ENCODE measurements around the gene MRPL52.
"Not testable (repeated sequence)": the region's sequence is repeated elsewhere in the genome, so short reads cannot be mapped to it uniquely, and the experiment has no call there.

Gene MRPL52

GRCh38 chr14:22808388-22809209 lies 21.1 kb upstream of the MRPL52 start:
- no peak for DNase-seq (ENCODE audit: low spot score)

GRCh38 chr14:22811722-22812121 lies 18.0 kb upstream of the MRPL52 start:
- no peak for DNase-seq (ENCODE audit: low spot score)

GRCh38 chr14:22812744-22813143 lies 16.9 kb upstream of the MRPL52 start:
- DNase-seq (ENCODE audit: low spot score): no peak

- no peak for DNase-seq (ENCODE audit: low spot score)
Observed at GRCh38 chr14:22813145-22813544, 16.5 kb upstream of the MRPL52 start.

- DNase-seq (ENCODE audit: low spot score): no peak
Observed at GRCh38 chr14:22814373-22814772, 15.3 kb upstream of the MRPL52 start.

- DNase-seq (ENCODE audit: low spot score): no peak
Observed at GRCh38 chr14:22814941-22815713, 14.6 kb upstream of the MRPL52 start, which contains the start of gene SLC7A7. Gene SLC7A7, minus strand, starts transcription at chr14:22815435. Its CDS starts 2,037 bp downstream, at chr14:22813398.

GRCh38 chr14:22819151-22819988 lies 10.3 kb upstream of the MRPL52 start:
- peak; percentile 60 for DNase-seq (ENCODE audit: low spot score)

GRCh38 chr14:22820731-22821130 lies 9.0 kb upstream of the MRPL52 start:
- no peak for DNase-seq (ENCODE audit: low spot score)

GRCh38 chr14:22821193-22822015 lies 8.3 kb upstream of the MRPL52 start:
- DNase-seq (ENCODE audit: low spot score): no peak

GRCh38 chr14:22822016-22822570 lies 7.6 kb upstream of the MRPL52 start:
- no peak for DNase-seq (ENCODE audit: low spot score)

GRCh38 chr14:22822571-22823098 lies 7.1 kb upstream of the MRPL52 start:
- peak; percentile 79 for DNase-seq (ENCODE audit: low spot score)

- DNase-seq (ENCODE audit: low spot score): no peak
Observed at GRCh38 chr14:22824711-22825359, 4.9 kb upstream of the MRPL52 start.

GRCh38 chr14:22829076-22829660 lies 519 bp upstream of the MRPL52 start:
- DNase-seq (ENCODE audit: low spot score): not testable (repeated sequence)

GRCh38 chr14:22830443-22831010 lies 840 bp downstream of the MRPL52 start:
- no peak for DNase-seq (ENCODE audit: low spot score)

- DNase-seq (ENCODE audit: low spot score): no peak
Observed at GRCh38 chr14:22835505-22835904, 5.8 kb downstream of the MRPL52 start.

- peak; percentile 59 for DNase-seq (ENCODE audit: low spot score)
Observed at GRCh38 chr14:22836301-22837113, 6.8 kb downstream of the MRPL52 start, which contains the start of gene MMP14. Gene MMP14, plus strand, starts transcription at chr14:22836585. Its CDS starts 233 bp downstream, at chr14:22836818.

- peak; percentile 39 for DNase-seq (ENCODE audit: low spot score)
Observed at GRCh38 chr14:22837114-22837749, 7.5 kb downstream of the MRPL52 start.
